ENCODE measurements around the gene RIPOR3.
A peak's percentile ranks its signal among the peaks of the same experiment; 100 is the strongest.

Gene RIPOR3

DNA sequence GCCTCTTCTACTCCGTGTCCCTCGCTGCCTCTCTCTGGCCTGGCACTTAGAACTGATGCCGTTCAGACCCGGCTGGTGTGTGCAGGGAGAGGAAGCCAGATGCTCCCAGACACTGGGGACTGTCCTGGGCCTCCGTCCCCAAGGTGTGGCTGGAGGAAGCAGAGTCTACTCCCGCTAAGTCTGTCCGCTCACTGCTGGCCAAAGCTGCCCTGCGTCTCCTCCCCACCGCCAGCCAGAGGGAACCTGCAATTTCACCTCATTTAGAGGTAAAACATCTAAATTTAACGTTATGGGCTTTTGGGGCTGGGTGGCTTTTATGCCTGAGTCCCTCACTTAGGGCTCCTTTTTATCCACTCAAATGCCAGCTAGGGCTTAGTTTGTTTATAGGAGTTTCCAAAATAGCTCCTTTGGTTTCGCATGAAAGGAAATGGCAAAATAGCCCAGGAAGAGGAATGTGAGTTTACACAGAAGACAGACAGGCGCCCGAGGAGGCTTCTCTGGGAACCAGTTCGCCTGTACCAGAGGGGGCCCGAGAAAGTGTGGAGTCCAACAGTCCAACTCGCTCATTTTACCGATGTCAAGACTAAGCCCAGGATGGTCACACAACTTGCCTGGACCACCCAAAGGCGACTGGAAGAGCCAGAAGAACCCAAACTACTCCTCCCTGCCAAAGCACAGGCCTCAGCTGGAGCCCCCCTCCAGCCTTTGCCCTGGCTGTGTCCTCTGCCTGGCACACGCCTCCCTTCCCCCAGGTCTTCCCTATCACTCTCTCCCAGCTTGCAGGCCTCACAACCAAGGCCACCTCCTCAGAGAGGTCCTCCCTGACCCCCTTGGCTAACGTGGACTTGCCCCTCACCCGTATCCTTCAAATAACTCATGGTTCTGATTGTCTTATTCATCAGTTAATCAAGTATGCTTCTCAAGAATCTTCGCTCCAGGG lies 54.5 kb downstream of the RIPOR3 start:
- TF ChIP-seq, protein P1, sequence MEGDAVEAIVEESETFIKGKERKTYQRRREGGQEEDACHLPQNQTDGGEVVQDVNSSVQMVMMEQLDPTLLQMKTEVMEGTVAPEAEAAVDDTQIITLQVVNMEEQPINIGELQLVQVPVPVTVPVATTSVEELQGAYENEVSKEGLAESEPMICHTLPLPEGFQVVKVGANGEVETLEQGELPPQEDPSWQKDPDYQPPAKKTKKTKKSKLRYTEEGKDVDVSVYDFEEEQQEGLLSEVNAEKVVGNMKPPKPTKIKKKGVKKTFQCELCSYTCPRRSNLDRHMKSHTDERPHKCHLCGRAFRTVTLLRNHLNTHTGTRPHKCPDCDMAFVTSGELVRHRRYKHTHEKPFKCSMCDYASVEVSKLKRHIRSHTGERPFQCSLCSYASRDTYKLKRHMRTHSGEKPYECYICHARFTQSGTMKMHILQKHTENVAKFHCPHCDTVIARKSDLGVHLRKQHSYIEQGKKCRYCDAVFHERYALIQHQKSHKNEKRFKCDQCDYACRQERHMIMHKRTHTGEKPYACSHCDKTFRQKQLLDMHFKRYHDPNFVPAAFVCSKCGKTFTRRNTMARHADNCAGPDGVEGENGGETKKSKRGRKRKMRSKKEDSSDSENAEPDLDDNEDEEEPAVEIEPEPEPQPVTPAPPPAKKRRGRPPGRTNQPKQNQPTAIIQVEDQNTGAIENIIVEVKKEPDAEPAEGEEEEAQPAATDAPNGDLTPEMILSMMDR (IDR thresholded peaks at IDR 0.05; ENCODE audit: low read depth, low read length, missing control alignments) = no peak
- DNase-seq (ENCODE audit: low read depth) = no peak
- H3K4me3 ChIP-seq (ENCODE audit: low read depth, low read length) = no peak overlapping the region

DNA sequence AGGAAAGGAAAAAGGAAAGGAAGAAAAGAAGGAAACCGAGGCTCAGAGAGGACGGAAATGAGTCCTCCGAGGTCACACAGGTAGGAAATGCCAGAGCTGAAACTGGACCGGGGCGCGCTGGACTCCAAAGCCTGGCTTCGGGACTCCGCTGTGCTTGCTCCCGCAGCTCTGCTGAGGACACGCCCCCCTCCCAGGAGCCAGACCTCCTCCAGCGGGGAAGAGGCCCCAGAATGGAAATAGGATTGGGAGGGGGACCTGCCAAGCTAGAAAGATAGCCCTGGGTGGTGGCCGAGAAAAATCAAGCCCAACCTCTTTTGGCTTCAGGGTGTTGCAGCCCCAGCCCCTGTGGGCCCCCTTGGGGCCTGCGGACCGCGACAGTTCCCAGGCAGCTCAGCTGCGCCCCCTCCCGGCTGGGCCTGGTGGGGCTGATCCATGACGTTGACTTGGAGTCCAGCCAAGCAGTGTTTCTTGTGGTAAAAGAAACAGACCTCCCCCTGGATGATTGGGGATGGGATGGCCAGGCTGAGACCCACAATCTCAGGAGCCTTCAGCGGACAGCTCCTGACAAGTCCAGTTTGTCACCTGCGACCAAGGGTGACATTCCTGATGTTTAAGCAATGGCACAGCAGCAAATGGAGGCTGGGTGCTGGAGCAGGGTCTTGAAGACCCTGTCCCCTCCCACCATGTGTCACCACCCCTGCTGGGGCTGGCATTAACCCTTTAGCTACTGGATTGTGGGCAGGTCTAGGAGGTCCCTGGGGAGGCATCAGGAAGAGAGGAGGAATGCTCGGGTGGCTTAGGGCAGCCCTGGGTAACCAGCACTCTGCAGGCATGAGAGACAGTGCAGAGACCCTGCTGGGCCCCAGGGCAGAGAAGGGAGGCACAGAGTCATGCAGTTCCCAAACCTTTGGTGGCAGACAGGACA lies 55.4 kb downstream of the RIPOR3 start:
- no peak overlapping the region for H3K4me3 ChIP-seq (ENCODE audit: low read depth, low read length)
- DNase-seq (ENCODE audit: low read depth) = no peak
- TF ChIP-seq, protein P1 (IDR thresholded peaks at IDR 0.05; ENCODE audit: low read depth, low read length, missing control alignments) = peak; percentile 97

DNA sequence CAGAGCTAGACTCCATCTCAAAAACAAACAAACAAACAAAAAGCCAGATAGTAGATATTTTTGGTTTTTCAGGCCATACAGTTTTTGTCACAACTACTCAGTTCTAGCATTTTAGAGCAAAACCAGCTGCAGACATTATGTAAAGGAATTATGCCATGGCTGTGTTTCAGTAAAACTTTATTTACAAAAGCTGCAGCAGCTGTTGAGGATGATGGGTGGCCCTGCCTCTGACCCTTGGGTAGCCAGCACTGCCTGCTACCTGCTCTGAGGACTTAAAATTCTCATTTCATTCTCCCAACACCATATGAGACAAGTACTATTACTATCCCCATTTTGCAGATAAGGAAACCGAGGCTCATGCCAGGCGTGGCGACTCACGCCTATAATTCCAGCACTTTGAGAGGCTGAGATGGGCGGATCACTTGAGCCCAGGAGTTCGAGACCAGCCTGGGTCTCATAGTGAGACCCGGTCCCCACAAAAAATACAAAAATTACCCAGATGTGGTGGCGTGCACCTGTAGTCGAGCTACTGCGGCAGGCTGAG lies 56.3 kb downstream of the RIPOR3 start:
- TF ChIP-seq, protein P1 (IDR thresholded peaks at IDR 0.05; ENCODE audit: low read depth, low read length, missing control alignments) = no peak
- DNase-seq (ENCODE audit: low read depth) = no peak
- H3K4me3 ChIP-seq (ENCODE audit: low read depth, low read length) = no peak overlapping the region

DNA sequence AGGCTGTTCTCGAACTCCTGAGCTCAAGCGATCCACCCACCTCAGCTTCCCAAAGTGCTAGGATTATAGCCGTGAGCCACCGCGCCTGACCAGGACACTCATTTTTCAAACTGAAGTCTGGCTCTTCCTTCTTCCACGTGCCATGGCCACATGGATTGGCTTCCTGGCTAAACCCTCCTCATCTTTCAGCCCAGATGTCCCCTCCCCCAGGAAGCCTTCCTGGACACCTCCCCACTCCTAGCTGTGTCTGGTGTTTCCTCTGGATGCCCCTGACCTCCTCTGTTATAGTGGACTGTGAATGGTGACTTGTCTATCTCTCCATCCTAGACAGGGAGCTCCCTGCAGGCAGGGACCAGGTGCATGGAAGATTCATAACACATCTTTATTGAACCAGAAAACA lies 57.2 kb downstream of the RIPOR3 start:
- DNase-seq (ENCODE audit: low read depth) = no peak
- no peak overlapping the region for H3K4me3 ChIP-seq (ENCODE audit: low read depth, low read length)
- TF ChIP-seq, protein P1 (IDR thresholded peaks at IDR 0.05; ENCODE audit: low read depth, low read length, missing control alignments) = no peak

DNA sequence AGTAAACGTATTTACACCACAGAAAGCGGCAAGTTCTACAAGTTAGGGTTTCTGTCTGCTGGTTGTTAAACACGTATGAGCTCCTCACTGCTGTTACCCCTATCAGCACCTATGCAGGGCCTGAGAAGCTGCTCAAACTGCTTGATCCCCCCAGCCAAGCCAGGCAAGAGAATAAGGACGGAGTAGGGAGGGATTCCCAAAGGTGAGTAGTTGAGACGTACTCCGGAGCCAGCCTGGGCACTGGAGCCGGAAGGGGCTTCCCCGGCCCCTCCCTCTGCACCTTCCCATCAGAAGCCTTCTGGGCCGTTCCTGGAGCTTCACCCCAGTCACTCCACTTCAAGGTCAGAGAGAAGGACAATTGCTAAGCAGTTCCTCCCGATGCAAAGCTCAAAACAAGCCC lies 58.0 kb downstream of the RIPOR3 start:
- H3K4me3 ChIP-seq (ENCODE audit: low read depth, low read length) = no peak overlapping the region
- TF ChIP-seq, protein P1 (IDR thresholded peaks at IDR 0.05; ENCODE audit: low read depth, low read length, missing control alignments) = no peak

DNA sequence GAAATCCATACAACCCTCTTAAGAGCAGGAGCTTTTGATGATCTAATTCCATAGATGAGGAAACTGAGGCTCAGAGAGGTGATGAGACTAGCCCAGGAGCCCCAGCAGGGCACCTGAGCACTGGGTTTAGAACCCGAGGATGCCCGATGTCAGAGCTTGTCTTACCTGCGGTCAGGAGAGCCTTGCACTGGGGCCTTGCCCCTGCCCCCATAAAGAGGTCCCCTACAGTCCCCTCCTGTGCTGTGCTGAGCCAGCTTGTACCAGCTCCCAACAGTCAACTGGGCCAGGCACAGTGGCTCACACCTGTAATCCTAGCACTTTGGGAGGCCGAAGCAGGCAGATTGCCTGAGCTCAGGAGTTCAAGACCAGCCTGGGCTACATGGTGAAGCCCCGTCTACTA lies 58.6 kb downstream of the RIPOR3 start:
- DNase-seq (ENCODE audit: low read depth) = no peak
- TF ChIP-seq, protein P1 (IDR thresholded peaks at IDR 0.05; ENCODE audit: low read depth, low read length, missing control alignments) = no peak
- no peak overlapping the region for H3K4me3 ChIP-seq (ENCODE audit: low read depth, low read length)

More for the DNA sequence above, 58.0 kb downstream of the RIPOR3 start:
- no peak for DNase-seq (ENCODE audit: low read depth)

Measured in GM12864 (cell line).